Measurements from ENCODE around the gene ITPK1.

ITPK1 gene

DNA sequence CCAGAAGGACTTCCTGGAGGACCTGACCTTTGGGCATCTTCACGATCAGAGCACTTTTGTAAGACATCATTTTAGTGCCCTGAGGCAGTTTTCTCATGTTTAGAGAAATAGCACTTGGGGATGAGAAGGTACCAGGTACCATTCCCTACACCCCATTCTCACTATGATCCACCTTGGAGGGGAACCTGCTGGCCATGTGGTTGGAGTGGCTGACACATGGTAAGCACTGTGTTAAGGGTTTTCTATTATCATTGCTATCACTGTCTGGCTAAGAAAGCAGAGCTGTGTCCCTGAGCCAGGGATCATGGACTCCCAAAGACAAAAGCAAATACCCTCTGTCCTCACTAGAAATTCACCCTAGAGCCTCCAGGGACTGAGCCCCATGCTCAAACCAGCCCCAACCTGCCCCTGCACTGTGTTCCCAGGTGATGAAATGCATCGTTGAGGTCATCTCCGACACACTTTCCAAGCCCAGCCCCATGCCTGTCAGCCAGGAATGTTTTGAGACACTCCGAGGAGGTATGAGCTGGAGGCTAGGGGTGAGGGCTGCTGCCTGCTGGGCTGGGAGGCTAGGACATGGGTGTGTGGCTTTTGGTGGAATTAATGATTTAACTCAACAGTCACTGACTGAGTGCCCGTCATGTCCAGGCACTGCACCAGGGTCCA lies 189.4 kb downstream of the ITPK1 start:
- Histone ChIP-seq H3K27me3 (ENCODE audit: control insufficient read depth, insufficient read depth, low read length) (peaks cover 21% of the 10 kb centered on the region), H3K9me3 (ENCODE audit: control insufficient read depth, insufficient read depth, low read length) (no peaks in the 10 kb centered on the region), H3K4me1 (ENCODE audit: control insufficient read depth, insufficient read depth, low read length) (peaks cover 4% of the 10 kb centered on the region), H3K9ac (ENCODE audit: low read depth, low read length) (no peak overlapping the region), H3K36me3 (ENCODE audit: control insufficient read depth, insufficient read depth, low read length) (no peaks in the 10 kb centered on the region), H3K4me3 (ENCODE audit: low read depth, low read length) (no peak overlapping the region)

GRCh38 chr14:92925446-92925845 lies 190.3 kb downstream of the ITPK1 start:
- Histone ChIP-seq H3K9me3 (ENCODE audit: control insufficient read depth, insufficient read depth, low read length) (no peaks in the 10 kb centered on the region), H3K9ac (ENCODE audit: low read depth, low read length) (no peak overlapping the region), H3K27me3 (ENCODE audit: control insufficient read depth, insufficient read depth, low read length) (peaks cover 27% of the 10 kb centered on the region), H3K36me3 (ENCODE audit: control insufficient read depth, insufficient read depth, low read length) (no peaks in the 10 kb centered on the region), H3K4me1 (ENCODE audit: control insufficient read depth, insufficient read depth, low read length) (peaks cover 4% of the 10 kb centered on the region), H3K4me3 (ENCODE audit: low read depth, low read length) (no peak overlapping the region)

DNA sequence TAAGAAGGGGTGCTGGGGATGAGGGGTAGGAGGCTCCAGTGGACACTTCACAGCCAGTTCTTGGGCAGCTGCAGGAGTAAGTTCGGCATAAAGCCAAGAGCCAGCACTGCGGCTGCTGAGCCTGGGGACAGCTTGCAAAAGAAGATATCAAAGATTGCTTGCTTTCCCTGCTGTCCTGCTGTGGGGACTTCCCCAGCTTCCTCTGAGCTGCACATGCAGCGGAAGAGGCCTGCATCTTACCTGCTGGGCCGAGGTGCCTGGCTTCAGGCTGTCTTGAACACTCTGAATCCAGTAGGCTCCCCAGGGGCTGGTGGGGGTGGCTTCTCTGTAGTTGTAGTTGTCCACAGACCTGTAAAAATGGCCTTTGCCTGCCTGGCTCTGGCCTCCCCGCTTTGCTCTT lies 191.5 kb downstream of the ITPK1 start:
- H3K36me3 ChIP-seq (ENCODE audit: control insufficient read depth, insufficient read depth, low read length), result no peaks in the 10 kb centered on the region
- H3K4me1 ChIP-seq (ENCODE audit: control insufficient read depth, insufficient read depth, low read length), result peaks cover 4% of the 10 kb centered on the region

DNA sequence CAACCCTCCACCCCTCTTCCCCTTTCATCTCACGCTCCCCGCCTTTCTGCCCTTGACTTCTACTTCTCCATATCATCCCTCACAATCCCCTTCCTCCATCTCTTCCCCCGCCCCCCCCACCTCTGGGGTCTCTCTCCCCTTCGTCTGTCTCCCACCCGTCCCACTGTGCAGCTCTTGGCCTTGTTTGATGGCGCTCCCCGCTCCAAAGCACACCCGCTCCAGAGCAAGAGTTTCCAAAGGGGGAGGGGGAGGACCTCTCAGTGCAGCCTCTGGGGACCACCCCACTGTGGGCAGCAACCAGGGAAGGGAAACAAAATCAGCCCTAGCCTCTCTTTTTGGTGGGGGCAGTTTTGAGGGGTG lies 192.0 kb downstream of the ITPK1 start:
- Histone ChIP-seq H3K27me3 (ENCODE audit: control insufficient read depth, insufficient read depth, low read length) (peaks cover 38% of the 10 kb centered on the region), H3K9ac (ENCODE audit: low read depth, low read length) (no peak overlapping the region), H3K4me3 (ENCODE audit: low read depth, low read length) (peak overlapping the region; percentile 64), H3K9me3 (ENCODE audit: control insufficient read depth, insufficient read depth, low read length) (no peaks in the 10 kb centered on the region), H3K4me1 (ENCODE audit: control insufficient read depth, insufficient read depth, low read length) (peaks cover 4% of the 10 kb centered on the region), H3K36me3 (ENCODE audit: control insufficient read depth, insufficient read depth, low read length) (no peaks in the 10 kb centered on the region)

More for the DNA sequence above, 191.5 kb downstream of the ITPK1 start:
- Histone ChIP-seq H3K9ac (ENCODE audit: low read depth, low read length) (no peak overlapping the region), H3K4me3 (ENCODE audit: low read depth, low read length) (peak overlapping the region; percentile 64), H3K27me3 (ENCODE audit: control insufficient read depth, insufficient read depth, low read length) (peaks cover 35% of the 10 kb centered on the region), H3K9me3 (ENCODE audit: control insufficient read depth, insufficient read depth, low read length) (no peaks in the 10 kb centered on the region)

- Histone ChIP-seq H3K27me3 (ENCODE audit: control insufficient read depth, insufficient read depth, low read length) (peaks cover 38% of the 10 kb centered on the region), H3K9ac (ENCODE audit: low read depth, low read length) (no peak within 1 kb of the TSS)
These were observed 192.6 kb downstream of the ITPK1 start, which contains the start of gene CHGA for GRCh38 chr14:92922883-92923743. CHGA (plus strand) TSS chr14:92923150; CDS start chr14:92923360, 210 bp downstream.

GRCh38 chr14:92922155-92922735 lies 193.5 kb downstream of the ITPK1 start:
- Histone ChIP-seq H3K27me3 (ENCODE audit: control insufficient read depth, insufficient read depth, low read length) (peaks cover 38% of the 10 kb centered on the region), H3K9ac (ENCODE audit: low read depth, low read length) (no peak overlapping the region), H3K4me1 (ENCODE audit: control insufficient read depth, insufficient read depth, low read length) (peaks cover 4% of the 10 kb centered on the region), H3K36me3 (ENCODE audit: control insufficient read depth, insufficient read depth, low read length) (no peaks in the 10 kb centered on the region), H3K4me3 (ENCODE audit: low read depth, low read length) (peak overlapping the region; percentile 64), H3K9me3 (ENCODE audit: control insufficient read depth, insufficient read depth, low read length) (no peaks in the 10 kb centered on the region)

More at GRCh38 chr14:92922883-92923743, 192.6 kb downstream of the ITPK1 start, which contains the start of gene CHGA:
- H3K36me3 ChIP-seq (ENCODE audit: control insufficient read depth, insufficient read depth, low read length), result no peaks in the 10 kb centered on the region
- H3K9me3 ChIP-seq (ENCODE audit: control insufficient read depth, insufficient read depth, low read length), result no peaks in the 10 kb centered on the region
- H3K4me1 ChIP-seq (ENCODE audit: control insufficient read depth, insufficient read depth, low read length), result peaks cover 4% of the 10 kb centered on the region
- H3K4me3 ChIP-seq (ENCODE audit: low read depth, low read length), result peak within 1 kb of the TSS; percentile 64

DNA sequence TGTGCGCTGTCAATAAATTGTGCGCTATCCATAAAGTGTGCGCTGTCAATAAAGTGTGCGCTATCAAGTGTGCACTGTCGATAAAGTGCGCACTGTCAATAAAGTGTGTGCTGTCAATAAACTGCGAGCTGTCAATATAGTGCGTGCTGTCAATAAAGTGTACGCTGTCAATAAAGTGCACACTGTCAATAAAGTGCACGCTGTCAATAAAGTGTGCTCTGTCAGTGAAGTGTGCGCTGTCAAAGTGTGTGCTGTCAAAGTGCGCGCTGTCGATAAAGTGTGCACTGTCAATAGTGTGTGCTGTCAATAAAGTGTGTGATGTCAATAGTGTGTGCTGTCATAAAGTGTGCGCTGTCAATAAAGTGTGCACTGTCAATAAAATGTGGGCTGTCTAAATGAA lies 195.7 kb downstream of the ITPK1 start:
- H3K9ac ChIP-seq (ENCODE audit: low read depth, low read length), result no peak overlapping the region
- H3K27me3 ChIP-seq (ENCODE audit: control insufficient read depth, insufficient read depth, low read length), result peaks cover 49% of the 10 kb centered on the region
- no peaks in the 10 kb centered on the region for H3K9me3 ChIP-seq (ENCODE audit: control insufficient read depth, insufficient read depth, low read length)
- no peak overlapping the region for H3K4me3 ChIP-seq (ENCODE audit: low read depth, low read length)
- peaks cover 4% of the 10 kb centered on the region for H3K4me1 ChIP-seq (ENCODE audit: control insufficient read depth, insufficient read depth, low read length)
- H3K36me3 ChIP-seq (ENCODE audit: control insufficient read depth, insufficient read depth, low read length), result no peaks in the 10 kb centered on the region

- Histone ChIP-seq H3K27me3 (ENCODE audit: control insufficient read depth, insufficient read depth, low read length) (peaks cover 46% of the 10 kb centered on the region), H3K9ac (ENCODE audit: low read depth, low read length) (no peak overlapping the region)
These were observed 197.8 kb downstream of the ITPK1 start for GRCh38 chr14:92917956-92918355.

GRCh38 chr14:92917041-92917940 lies 198.4 kb downstream of the ITPK1 start:
- peaks cover 42% of the 10 kb centered on the region for H3K27me3 ChIP-seq (ENCODE audit: control insufficient read depth, insufficient read depth, low read length)
- H3K36me3 ChIP-seq (ENCODE audit: control insufficient read depth, insufficient read depth, low read length), result no peaks in the 10 kb centered on the region
- no peak overlapping the region for H3K9ac ChIP-seq (ENCODE audit: low read depth, low read length)
- H3K4me3 ChIP-seq (ENCODE audit: low read depth, low read length), result no peak overlapping the region
- H3K4me1 ChIP-seq (ENCODE audit: control insufficient read depth, insufficient read depth, low read length), result no peaks in the 10 kb centered on the region
- H3K9me3 ChIP-seq (ENCODE audit: control insufficient read depth, insufficient read depth, low read length), result no peaks in the 10 kb centered on the region

More at GRCh38 chr14:92917956-92918355, 197.8 kb downstream of the ITPK1 start:
- Histone ChIP-seq H3K9me3 (ENCODE audit: control insufficient read depth, insufficient read depth, low read length) (no peaks in the 10 kb centered on the region), H3K4me3 (ENCODE audit: low read depth, low read length) (no peak overlapping the region), H3K36me3 (ENCODE audit: control insufficient read depth, insufficient read depth, low read length) (no peaks in the 10 kb centered on the region), H3K4me1 (ENCODE audit: control insufficient read depth, insufficient read depth, low read length) (no peaks in the 10 kb centered on the region)

DNA sequence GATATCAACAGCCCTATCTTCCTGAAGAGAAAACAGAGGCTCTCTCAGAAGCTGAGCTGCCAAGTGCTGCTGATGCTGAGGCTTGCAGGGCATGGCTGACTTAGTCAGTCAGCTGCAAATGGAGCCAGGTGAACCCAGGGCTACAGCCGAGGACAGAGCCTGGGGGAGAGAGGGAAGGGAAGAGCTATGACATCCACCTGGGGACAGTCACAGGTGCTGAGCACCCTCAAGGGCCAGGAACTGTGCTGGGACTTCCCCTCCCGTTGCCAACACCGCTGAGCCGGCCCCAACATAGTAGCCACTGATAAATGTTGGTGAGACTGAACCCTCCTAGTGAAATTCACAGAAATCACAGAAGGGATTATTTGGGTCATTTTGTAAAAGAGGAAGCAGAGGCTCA lies 199.5 kb downstream of the ITPK1 start:
- Histone ChIP-seq H3K36me3 (ENCODE audit: control insufficient read depth, insufficient read depth, low read length) (no peaks in the 10 kb centered on the region), H3K4me1 (ENCODE audit: control insufficient read depth, insufficient read depth, low read length) (no peaks in the 10 kb centered on the region), H3K9ac (ENCODE audit: low read depth, low read length) (no peak overlapping the region), H3K9me3 (ENCODE audit: control insufficient read depth, insufficient read depth, low read length) (no peaks in the 10 kb centered on the region), H3K27me3 (ENCODE audit: control insufficient read depth, insufficient read depth, low read length) (peaks cover 34% of the 10 kb centered on the region), H3K4me3 (ENCODE audit: low read depth, low read length) (no peak overlapping the region)

GRCh38 chr14:92914087-92914656 lies 201.6 kb downstream of the ITPK1 start:
- H3K9ac ChIP-seq (ENCODE audit: low read depth, low read length), result no peak overlapping the region
- H3K4me1 ChIP-seq (ENCODE audit: control insufficient read depth, insufficient read depth, low read length), result no peaks in the 10 kb centered on the region
- no peak overlapping the region for H3K4me3 ChIP-seq (ENCODE audit: low read depth, low read length)
- H3K9me3 ChIP-seq (ENCODE audit: control insufficient read depth, insufficient read depth, low read length), result no peaks in the 10 kb centered on the region
- no peaks in the 10 kb centered on the region for H3K36me3 ChIP-seq (ENCODE audit: control insufficient read depth, insufficient read depth, low read length)
- H3K27me3 ChIP-seq (ENCODE audit: control insufficient read depth, insufficient read depth, low read length), result peaks cover 20% of the 10 kb centered on the region
